Activated CD4-positive, alpha-beta memory T cell treated with anti-CD3 and anti-CD28 coated beads for 36 hours (primary cell): Measurements from ENCODE around the gene VAMP2. TPM values are rescaled to one million over a fixed set of nuclear protein-coding genes. Genes with fewer than 3 reads are reported as not detected.
A peak's percentile ranks its signal among the peaks of the same experiment; 100 is the strongest.

Experiments used
- CTCF ChIA-PET: fragments of 350-600 bp; sonication (Branson Sonifier 250); formaldehyde crosslinking; loops from one replicate; lab custom pipeline; 2021; ENCODE audit warnings: antibody characterized with exemption, inconsistent platforms; lab: Charles Lee
- POLR2A ChIA-PET: fragments of 350-600 bp; sonication (Branson Sonifier 250); formaldehyde crosslinking; loops from one replicate; lab custom pipeline; 2021; ENCODE audit warnings: antibody characterized with exemption; lab: Charles Lee
- DNase-seq: peaks from one replicate; pipeline ENCODE4 v3.0.0-alpha.2; 2020
- H3K27ac Mint-ChIP-seq: one replicate; pipeline ENCODE4 v1.8.0; 2021; ENCODE audit warnings: mixed read lengths
- H3K27me3 Mint-ChIP-seq: one replicate; pipeline ENCODE4 v1.8.0; 2021; ENCODE audit warnings: mixed read lengths
- H3K36me3 Mint-ChIP-seq: one replicate; pipeline ENCODE4 v1.8.0; 2021; ENCODE audit warnings: mixed read lengths
- H3K4me1 Mint-ChIP-seq: one replicate; pipeline ENCODE4 v1.8.0; 2021; ENCODE audit warnings: low read depth, mixed read lengths
- H3K4me3 Mint-ChIP-seq: one replicate; pipeline ENCODE4 v1.8.0; 2021; ENCODE audit warnings: mild to moderate bottlenecking, mixed read lengths
- H3K9me3 Mint-ChIP-seq: one replicate; pipeline ENCODE4 v1.8.0; 2021; ENCODE audit warnings: mixed read lengths
- intact Hi-C: fragments of 100-400 bp; cut with micrococcal nuclease; formaldehyde crosslinking; loops from one replicate; pipeline ENCODE4 v1.15.1; 2023
- microRNA-seq: library from miRNA; unstranded; fragments of <30 nt; microRNA quantifications from one replicate; pipeline ENCODE4 v1.2.0, GENCODE V29; 2022; ENCODE audit warnings: borderline number of aligned reads, borderline microRNAs expressed, borderline replicate concordance
- total RNA-seq, 2 experiments: library from RNA; stranded (reverse); gene quantifications; one replicate each; pipeline ENCODE4 v1.2.3, GENCODE V29; 2021

VAMP2 gene
- total RNA-seq, 2 experiments from 2014 or later, result 30.1 to 30.4 TPM

- Mint-ChIP-seq H3K4me3 (no peak overlapping the region), H3K27ac (no peak overlapping the region), H3K36me3 (no peaks in the 10 kb centered on the region), H3K9me3 (no peaks in the 10 kb centered on the region), H3K27me3 (peaks cover 28% of the 10 kb centered on the region), H3K4me1 (peaks cover 7% of the 10 kb centered on the region)
- ChIA-PET POLR2A (no interaction called here), CTCF (interaction anchor here (0.8 to 12.5 kb wide), 24 partner anchors 8 to 423 kb away, joined by 3 to 172 read pairs (median 6); partner anchors contain the start of genes ALOX12B, ALOXE3, AURKB and GUCY2D)
- no peak for DNase-seq
- intact Hi-C loops, result loop anchor here (1.0 kb wide), 2 partner anchors 17 to 51 kb away; no protein-coding TSS in a partner anchor
These were observed 51.8 kb downstream of the VAMP2 start for GRCh38 chr17:8110907-8111306.

DNA sequence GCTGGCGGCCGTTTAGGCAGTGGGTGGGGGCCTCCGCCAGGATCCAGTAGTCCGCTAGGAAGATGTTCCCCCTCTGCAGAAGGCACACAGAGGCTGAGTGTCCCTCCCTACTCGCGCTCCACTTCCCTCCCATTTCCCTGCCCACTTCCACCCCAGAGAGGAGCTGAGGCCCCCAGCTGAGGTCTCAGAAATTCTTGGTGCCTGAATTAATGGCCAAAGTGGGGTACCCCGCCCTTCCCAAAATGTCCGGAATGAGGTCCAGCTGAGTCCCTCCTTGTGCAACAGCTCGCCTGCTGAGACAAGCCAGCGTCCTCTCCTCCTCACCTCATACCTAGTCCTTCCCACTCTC is 52.3 kb downstream of the VAMP2 start:
- Mint-ChIP-seq H3K36me3 (no peaks in the 10 kb centered on the region), H3K9me3 (no peaks in the 10 kb centered on the region), H3K4me1 (peaks cover 8% of the 10 kb centered on the region), H3K27ac (no peak overlapping the region), H3K4me3 (no peak overlapping the region), H3K27me3 (peaks cover 25% of the 10 kb centered on the region)
- DNase-seq, result no peak
- POLR2A ChIA-PET, result no interaction called here
- CTCF ChIA-PET, result interaction anchor here (0.8 to 12.5 kb wide), 25 partner anchors 9 to 422 kb away, joined by 3 to 172 read pairs (median 5); partner anchors contain the start of genes ALOX12B, ALOXE3, AURKB and GUCY2D
- intact Hi-C loops, result loop anchor here (1.0 kb wide), 2 partner anchors 16 to 50 kb away; no protein-coding TSS in a partner anchor

DNA sequence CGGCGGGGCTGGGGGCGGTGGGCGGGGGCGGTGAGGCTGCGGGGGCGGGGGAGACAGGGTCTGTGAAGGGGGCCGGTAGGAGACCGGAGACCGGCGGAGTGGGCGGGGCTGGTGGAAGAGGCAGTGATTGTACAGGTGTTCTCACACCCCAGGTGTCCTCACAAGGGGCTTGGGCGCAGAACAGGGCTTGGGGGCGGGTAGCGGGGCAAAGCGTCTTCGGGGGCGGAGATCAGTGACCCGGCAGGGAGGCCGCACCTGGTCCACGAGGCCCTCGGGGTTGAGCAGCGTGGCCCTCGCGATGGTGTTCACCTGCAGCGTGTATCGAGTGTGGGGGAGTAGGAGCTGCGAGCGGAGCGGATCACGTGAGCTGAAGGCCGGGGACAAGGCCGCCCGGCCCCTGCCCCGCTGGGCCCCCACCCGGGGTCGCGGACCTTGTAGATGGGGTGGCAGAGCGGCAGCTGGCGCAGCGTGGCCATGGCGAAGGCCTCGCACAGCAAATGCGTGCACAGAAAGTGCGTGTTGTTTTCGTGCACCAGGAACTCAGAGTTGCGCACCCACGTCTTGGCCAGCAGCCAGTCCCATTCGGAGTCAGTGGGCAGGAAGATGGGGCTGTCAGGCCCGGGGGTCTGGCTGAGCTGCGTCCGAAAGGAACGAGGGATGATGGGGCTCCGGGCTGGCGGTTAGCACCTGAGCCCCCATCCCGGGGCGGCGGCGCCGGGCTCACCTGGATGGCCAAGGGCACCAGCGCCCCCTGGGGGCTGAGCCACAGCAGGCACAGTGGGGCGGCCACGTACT is 52.9 kb downstream of the VAMP2 start:
- ChIA-PET POLR2A (no interaction called here), CTCF (interaction anchor here (0.7 to 12.5 kb wide), 25 partner anchors 9 to 422 kb away, joined by 3 to 172 read pairs (median 4); partner anchors contain the start of genes ALOX12B, ALOXE3, AURKB and GUCY2D)
- H3K27me3 Mint-ChIP-seq, result peaks cover 20% of the 10 kb centered on the region
- H3K36me3 Mint-ChIP-seq, result no peaks in the 10 kb centered on the region
- no peaks in the 10 kb centered on the region for H3K9me3 Mint-ChIP-seq
- H3K27ac Mint-ChIP-seq, result no peak overlapping the region
- intact Hi-C loops, result loop anchor here (1.0 kb wide), 2 partner anchors 16 to 50 kb away; no protein-coding TSS in a partner anchor
- peak overlapping the region; percentile 45 for H3K4me3 Mint-ChIP-seq
- peaks cover 8% of the 10 kb centered on the region for H3K4me1 Mint-ChIP-seq
- peak; percentile 85 for DNase-seq

Small RNA genes within 50 kb of the gene (microRNA-seq; reads per million reads assigned to microRNA genes)
- gene MIR4521 (169 reads per million, percentile 72 among the genes with 10 or more reads in this experiment), gene MIR6883 (not detected)

Other genes with a start within 250 kb of the VAMP2 start
- 1 to 10 TPM; 2.7 to 3.3 TPM for gene RNF227, start 246.7 kb downstream of the VAMP2 start, total RNA-seq
- gene KCNAB3, start 233.1 kb downstream of the VAMP2 start, total RNA-seq, result 1 to 10 TPM; 4.9 to 5.3 TPM
- gene TRAPPC1, start 231.0 kb downstream of the VAMP2 start, total RNA-seq, result 100 to 1,000 TPM; 197 to 201 TPM
- gene CNTROB, start 230.7 kb downstream of the VAMP2 start, total RNA-seq, result 10 to 100 TPM; 45.9 to 50.1 TPM
- not detected for gene GUCY2D, start 160.3 kb downstream of the VAMP2 start, total RNA-seq
- not detected for gene ALOX15B, start 123.9 kb downstream of the VAMP2 start, total RNA-seq
- 1 to 10 TPM; 2.1 to 2.3 TPM for gene ALOX12B, start 75.2 kb downstream of the VAMP2 start, total RNA-seq
- gene ALOXE3, start 44.4 kb downstream of the VAMP2 start, total RNA-seq, result under 1 TPM; 0.12 TPM
- 1 to 10 TPM; 2.5 to 2.8 TPM for gene HES7, start 38.8 kb downstream of the VAMP2 start, total RNA-seq
- gene PER1, start 10.5 kb downstream of the VAMP2 start, total RNA-seq, result 10 to 100 TPM; 48.9 to 56.3 TPM
- gene TMEM107, start 13.4 kb upstream of the VAMP2 start, total RNA-seq, result 10 to 100 TPM; 32.6 to 35.3 TPM
- 1 to 10 TPM; 7.9 to 8.3 TPM for gene BORCS6, start 27.2 kb upstream of the VAMP2 start, total RNA-seq
- 100 to 1,000 TPM; 184 TPM for gene AURKB, start 47.6 kb upstream of the VAMP2 start, total RNA-seq
- 10 to 100 TPM; 64.7 to 79.2 TPM for gene CTC1, start 85.1 kb upstream of the VAMP2 start, total RNA-seq
- 100 to 1,000 TPM; 102 to 105 TPM for gene PFAS, start 86.3 kb upstream of the VAMP2 start, total RNA-seq
- gene RANGRF, start 125.7 kb upstream of the VAMP2 start, total RNA-seq, result 10 to 100 TPM; 41.7 to 45.5 TPM
- gene SLC25A35, start 132.5 kb upstream of the VAMP2 start, total RNA-seq, result 1 to 10 TPM; 3.4 to 3.9 TPM
- not detected for gene ARHGEF15, start 147.3 kb upstream of the VAMP2 start, total RNA-seq
- not detected for gene ODF4, start 176.9 kb upstream of the VAMP2 start, total RNA-seq
- gene RPL26, start 220.2 kb upstream of the VAMP2 start, total RNA-seq, result 1,000 to 10,000 TPM; 2,959 to 2,997 TPM
- not detected for gene RNF222, start 234.9 kb upstream of the VAMP2 start, total RNA-seq